GM12878 (cell line): ENCODE results near the gene TMEM184C. TPM values are rescaled to one million over a fixed set of nuclear protein-coding genes. Genes with fewer than 3 reads are reported as not detected.

Source experiments
- ATAC-seq: fragments of 200-7000 bp; cut with Tn5 transposase; 3 replicates; pipeline ENCODE4 v1.9.1; 2020; ENCODE audit warnings: mild to moderate bottlenecking, moderate library complexity
- BruUV-seq: library from RNA; stranded (reverse); fragments of 400-500 nt; replicated peaks from 2 replicates; lab custom pipeline; 2021; lab: Mats Ljungman, UMichigan
- CTCF ChIA-PET: fragments of 300-600 bp; sonication (Branson Sonifier 250); formaldehyde crosslinking; extraction: SDS; loops from one replicate; lab custom pipeline; 2021; ENCODE audit warnings: inconsistent platforms; lab: Yijun Ruan, JAX
- POLR2A ChIA-PET: fragments of 350-600 bp; formaldehyde crosslinking; extraction: SDS; loops from one replicate; lab custom pipeline; 2021; ENCODE audit warnings: inconsistent platforms; lab: Charles Lee
- RAD21 ChIA-PET: fragments of 300-600 bp; sonication (Branson Sonifier 250); formaldehyde crosslinking; loops from one replicate; lab custom pipeline; 2023; ENCODE audit warnings: antibody characterized with exemption; ENCODE audit not compliant: unreplicated experiment; lab: Charles Lee
- SMC1A ChIA-PET: fragments of 300-600 bp; sonication (Branson Sonifier 250); formaldehyde crosslinking; loops from one replicate; lab custom pipeline; 2023; ENCODE audit not compliant: unreplicated experiment, uncharacterized antibody; lab: Charles Lee
- DNase-seq: peaks from one replicate; pipeline ENCODE4 v3.0.0-alpha.2; 2011; ENCODE audit warnings: low read depth, low spot score
- FAIRE-seq: peaks from 3 replicates; lab custom pipeline; 2011; peaks lifted over from hg19 to GRCh38; lab: Jason Lieb, UNC
- H2AFZ ChIP-seq: 2 replicates; pipeline ENCODE4 v1.6.0; 2011; ENCODE audit warnings: low read depth, low read length, control low read depth; ENCODE audit not compliant: control insufficient read depth
- H3K27ac ChIP-seq: 2 replicates; pipeline ENCODE4 v1.5.1; 2011; ENCODE audit warnings: control low read depth; ENCODE audit not compliant: control insufficient read depth, insufficient read depth
- H3K27me3 ChIP-seq, 2 experiments: replicated peaks in 1 of 2; 2 replicates each; pipeline versions ENCODE4 v1.6.0 to v1.6.1; 2011; ENCODE audit warnings: low read length in 1 of 2; ENCODE audit not compliant: control insufficient read depth in 2 of 2, insufficient read depth in 2 of 2
- H3K36me3 ChIP-seq, 2 experiments: 2 replicates each; pipeline ENCODE4 v1.5.1; 2011; ENCODE audit warnings: low read length in 1 of 2; ENCODE audit not compliant: control insufficient read depth in 2 of 2, insufficient read depth in 2 of 2
- H3K4me1 ChIP-seq: 2 replicates; pipeline ENCODE4 v1.6.1; 2011; ENCODE audit warnings: mild to moderate bottlenecking, low read length, moderate library complexity, mixed read lengths; ENCODE audit not compliant: control insufficient read depth, insufficient read depth
- H3K4me2 ChIP-seq: 2 replicates; pipeline ENCODE4 v1.6.0; 2011; ENCODE audit warnings: control low read depth; ENCODE audit not compliant: control insufficient read depth, insufficient read depth
- H3K4me3 ChIP-seq: fragments of 200-600 bp; sonication (generic); 2 replicates; pipeline ENCODE4 v1.5.1; 2016
- H3K79me2 ChIP-seq: 2 replicates; pipeline ENCODE4 v1.6.0; 2011; ENCODE audit warnings: low read length; ENCODE audit not compliant: control insufficient read depth, insufficient read depth
- H3K9ac ChIP-seq: 2 replicates; pipeline ENCODE4 v1.8.0; 2011; ENCODE audit warnings: low read length, control low read depth, mixed read lengths; ENCODE audit not compliant: control insufficient read depth, insufficient read depth
- H3K9me3 ChIP-seq: replicated peaks from 3 replicates; pipeline ENCODE4 v1.5.1; 2011; ENCODE audit warnings: mild to moderate bottlenecking, low read length; ENCODE audit not compliant: control insufficient read depth, insufficient read depth
- H4K20me1 ChIP-seq: 2 replicates; pipeline ENCODE4 v1.6.0; 2011; ENCODE audit not compliant: control insufficient read depth, insufficient read depth
- ATF7 ChIP-seq: fragments of 450-650 bp; IDR thresholded peaks from 2 replicates; pipeline ENCODE4 v1.6.1; 2016; ENCODE audit warnings: low read depth, mild to moderate bottlenecking
- BCLAF1 ChIP-seq: fragments of 450-650 bp; IDR thresholded peaks from 2 replicates; pipeline ENCODE4 v1.6.1; 2017; ENCODE audit warnings: antibody characterized with exemption, mild to moderate bottlenecking, moderate library complexity
- CBFB ChIP-seq: IDR thresholded peaks from 2 replicates; pipeline ENCODE4 v1.6.1; 2016; ENCODE audit warnings: antibody characterized with exemption, low read depth
- CBX3 ChIP-seq: fragments of 200-600 bp; sonication (generic); IDR thresholded peaks from 2 replicates; pipeline ENCODE4 v1.6.1; 2016; ENCODE audit warnings: low read depth, borderline replicate concordance
- CUX1 ChIP-seq: IDR thresholded peaks from 2 replicates; pipeline ENCODE4 v1.6.1; 2012; ENCODE audit warnings: improper control_type of control experiment, low read depth, low read length; ENCODE audit not compliant: insufficient replicate concordance
- HSF1 ChIP-seq: fragments of 150-350 bp; IDR thresholded peaks from 2 replicates; pipeline ENCODE4 v1.6.1; 2014; ENCODE audit warnings: mild to moderate bottlenecking, low read depth, low read length
- NFYB ChIP-seq: IDR thresholded peaks from 2 replicates; pipeline ENCODE4 v1.6.1; 2011; ENCODE audit warnings: low read depth, mild to moderate bottlenecking, low read length, improper control_type of control experiment, moderate library complexity; ENCODE audit not compliant: insufficient read depth
- SMC3 ChIP-seq: IDR thresholded peaks from 2 replicates; pipeline ENCODE4 v1.6.1; 2011; ENCODE audit warnings: low read length, improper control_type of control experiment, borderline replicate concordance
- SPI1 ChIP-seq: IDR thresholded peaks from 2 replicates; pipeline ENCODE4 v1.6.1; 2011; ENCODE audit warnings: low read depth, mild to moderate bottlenecking, low read length, moderate library complexity, borderline replicate concordance; ENCODE audit not compliant: insufficient read depth
- TCF3 ChIP-seq: IDR thresholded peaks from 2 replicates; pipeline ENCODE4 v1.6.1; 2012; ENCODE audit warnings: low read depth, mild to moderate bottlenecking, low read length, borderline replicate concordance; ENCODE audit not compliant: insufficient read depth
- YBX1 ChIP-seq: fragments of 450-650 bp; IDR thresholded peaks from 2 replicates; pipeline ENCODE4 v1.6.1; 2016; ENCODE audit warnings: antibody characterized with exemption
- ZNF274 ChIP-seq: IDR thresholded peaks from one replicate; pipeline ENCODE4 v1.8.0; 2011; ENCODE audit not compliant: insufficient read length, insufficient read depth
- in situ Hi-C: fragments of 300-500 bp; cut with MboI; formaldehyde crosslinking; loops from 9 replicates; pipeline ENCODE4 v1.14.3; 2018; ENCODE audit warnings: mixed read lengths
- intact Hi-C: fragments of 100-400 bp; cut with micrococcal nuclease; formaldehyde crosslinking; loops from one replicate; pipeline ENCODE4 v1.14.2; 2022; ENCODE audit not compliant: unreplicated experiment
- polyA plus RNA-seq, 11 experiments: library from polyadenylated mRNA; depleted of rRNA in 4 of 11; unstranded in 6 of 11; stranded (reverse) in 5 of 11; fragments of >200 nt; fragmentation: Nextera tagmentation in 4 of 11; fragmentation: Illumina TruSeq in 1 of 11; extraction: Ambion mirVana in 4 of 11; extraction: Trizol in 1 of 11; gene quantifications; 1 replicate in 1 of 11; 2 replicates in 10 of 11; pipeline versions ENCODE4 v1.2.1 to v1.2.3, GENCODE V29; 2011 to 2016; ENCODE audit warnings: inconsistent platforms in 2 of 11, missing spikeins in 2 of 11, low read depth in 1 of 11
- total RNA-seq, 4 experiments: library from RNA; depleted of rRNA in 3 of 4; stranded (reverse); fragments of >200 nt in 3 of 4; fragmentation: Illumina TruSeq in 1 of 4; extraction: Trizol in 1 of 4; gene quantifications; 2 replicates each; pipeline versions ENCODE4 v1.2.1 to v1.2.3, GENCODE V29; 2013 to 2021

TMEM184C gene
- total and polyA plus RNA-seq, 10 of the 15 experiments (the other 5 are each of a cell fraction or from before 2014, with no cell fraction given) = 3.4 to 22.6 (median 18.2) TPM

- FAIRE-seq = no peak
- intact Hi-C loops = no loop called here
- peaks cover 0 to 1% of the 10 kb centered on the region in 2 experiments; a peak in 2 of 4 replicates for H3K36me3 ChIP-seq
- no peak for TF ChIP-seq ZNF274
- no peak for TF ChIP-seq NFYB
- TF ChIP-seq CBX3 = no peak
- no peak for TF ChIP-seq BCLAF1
- TF ChIP-seq SPI1 = no peak
- no peak for TF ChIP-seq HSF1
- no peak for TF ChIP-seq SMC3
- TF ChIP-seq TCF3 = no peak
- no peak for TF ChIP-seq CBFB
- no peak for TF ChIP-seq YBX1
- no peak for TF ChIP-seq ATF7
- TF ChIP-seq CUX1 = no peak
These were observed 27.9 kb downstream of the TMEM184C start for GRCh38 chr4:147645099-147645498.

More at GRCh38 chr4:147645099-147645498, 27.9 kb downstream of the TMEM184C start:
- H4K20me1 ChIP-seq = no peaks in the 10 kb centered on the region
- DNase-seq (no peak), ATAC-seq (no peak)
- in situ Hi-C loops = no loop called here
- no TSS peak for BruUV-seq
- ChIA-PET CTCF (interaction anchor here (1.3 kb wide), 1 partner anchor 28 kb away, joined by 4 read pairs; the partner anchor contains the start of gene TMEM184C), RAD21 (interaction anchor here (2.2 kb wide), 1 partner anchor 222 kb away, joined by 6 read pairs; no protein-coding TSS in a partner anchor), POLR2A (interaction anchor here (0.7 to 1.0 kb wide), 2 partner anchors 28 to 414 kb away, joined by 3 read pairs; partner anchors contain the start of gene TMEM184C), SMC1A (interaction anchor here (1.5 to 2.5 kb wide), 2 partner anchors 10 to 28 kb away, joined by 4 to 8 read pairs; partner anchors contain the start of gene TMEM184C)
- H3K9me3 ChIP-seq = no peaks in the 10 kb centered on the region; the same call in 2 of the 3 replicates
- peaks cover 4% of the 10 kb centered on the region; the same call in 1 of the 2 replicates for H3K4me1 ChIP-seq
- no peaks in the 10 kb centered on the region for H3K27me3 ChIP-seq
- no peak overlapping the region for H3K4me2 ChIP-seq
- H3K4me3 ChIP-seq = no peak overlapping the region
- no peaks in the 10 kb centered on the region; the same call in 1 of the 2 replicates for H3K79me2 ChIP-seq
- H2AFZ ChIP-seq = no peak overlapping the region
- H3K27ac ChIP-seq = no peak overlapping the region
- no peak overlapping the region for H3K9ac ChIP-seq
